Fibroblast of peridontal ligament (primary cell): Measurements from ENCODE around the gene FAM72B.
"Not testable (repeated sequence)": the region's sequence is repeated elsewhere in the genome, so short reads cannot be mapped to it uniquely, and the experiment has no call there.

Experiments
- DNase-seq: peaks from one replicate; pipeline ENCODE4 v3.0.0-alpha.2; 2010; ENCODE audit errors: extremely low read depth

Gene FAM72B

DNA sequence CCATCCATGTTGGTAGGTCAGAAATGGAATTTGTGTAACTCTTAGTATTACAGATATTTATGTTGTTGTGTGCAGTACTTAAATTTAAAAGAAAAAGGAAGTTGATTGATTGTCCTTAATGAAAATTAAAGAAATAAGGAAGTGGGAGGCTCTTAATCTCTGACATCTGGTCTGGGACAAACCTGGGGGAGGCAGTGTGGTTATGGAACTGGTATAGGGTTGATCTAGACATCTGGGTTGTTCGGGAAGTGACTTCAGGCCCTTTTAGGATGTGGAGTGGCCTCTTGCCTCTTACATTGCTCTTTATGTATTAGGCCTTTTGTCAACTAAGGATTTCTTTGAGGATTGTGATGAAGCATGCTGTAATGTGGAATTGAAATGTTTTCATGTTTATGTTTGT lies 16.1 kb upstream of the FAM72B start:
- DNase-seq, result not testable (repeated sequence)

- not testable (repeated sequence) for DNase-seq
Measured at GRCh38 chr1:121199763-121200162, 15.6 kb upstream of the FAM72B start.

GRCh38 chr1:121197095-121197882 lies 13.1 kb upstream of the FAM72B start:
- DNase-seq, result not testable (repeated sequence)

GRCh38 chr1:121192512-121192911 lies 8.4 kb upstream of the FAM72B start:
- DNase-seq, result not testable (repeated sequence)

DNA sequence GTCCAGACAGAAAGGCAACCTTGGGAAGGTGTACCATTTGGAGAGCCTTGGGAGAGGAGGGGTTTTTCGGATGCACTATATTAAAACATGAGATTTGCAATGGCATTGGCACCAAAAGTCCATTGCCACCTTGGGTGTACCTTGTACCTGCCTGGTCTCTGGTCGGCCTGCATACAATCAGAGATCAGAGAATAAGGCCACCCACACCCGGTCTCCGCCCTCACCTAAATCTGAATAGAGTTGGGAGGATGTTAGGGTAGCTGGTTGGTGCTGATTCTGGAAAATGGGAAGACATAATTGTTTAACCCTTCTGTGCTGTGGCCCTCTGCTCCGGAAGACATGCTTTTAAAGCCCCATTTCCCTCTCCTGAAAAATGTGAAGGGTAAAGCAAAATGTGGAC lies 3.8 kb upstream of the FAM72B start:
- DNase-seq, result not testable (repeated sequence)

GRCh38 chr1:121186191-121186590 lies 2.1 kb upstream of the FAM72B start:
- DNase-seq, result not testable (repeated sequence)

DNA sequence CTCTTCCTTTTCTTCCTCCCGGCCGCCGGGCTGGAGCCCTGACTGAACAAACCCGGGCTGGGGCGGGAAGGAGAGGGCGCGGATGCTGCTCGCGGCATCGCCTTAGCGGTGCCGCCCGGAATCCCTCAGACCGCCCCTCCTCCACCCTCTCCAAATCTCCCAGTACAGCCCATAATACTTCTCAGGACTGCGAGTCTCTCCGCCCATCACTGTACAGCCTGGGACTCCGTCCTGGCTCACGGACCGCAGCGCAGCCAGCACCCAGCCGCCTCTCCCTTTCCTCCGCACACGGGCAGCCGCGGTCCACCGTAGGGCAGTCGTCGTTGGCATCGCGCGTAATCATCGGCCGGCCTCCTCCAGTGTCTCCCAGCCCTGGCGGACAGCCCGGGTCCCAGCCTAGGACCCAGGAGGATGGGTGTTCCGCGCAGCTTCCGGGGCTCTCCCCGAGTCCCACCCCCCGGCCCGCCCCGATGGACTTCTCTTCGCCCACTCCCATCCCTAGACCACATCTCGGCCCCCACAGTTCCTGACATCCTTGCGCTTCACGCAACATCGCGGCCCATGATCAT lies 1.1 kb upstream of the FAM72B start:
- DNase-seq, result not testable (repeated sequence)

DNA sequence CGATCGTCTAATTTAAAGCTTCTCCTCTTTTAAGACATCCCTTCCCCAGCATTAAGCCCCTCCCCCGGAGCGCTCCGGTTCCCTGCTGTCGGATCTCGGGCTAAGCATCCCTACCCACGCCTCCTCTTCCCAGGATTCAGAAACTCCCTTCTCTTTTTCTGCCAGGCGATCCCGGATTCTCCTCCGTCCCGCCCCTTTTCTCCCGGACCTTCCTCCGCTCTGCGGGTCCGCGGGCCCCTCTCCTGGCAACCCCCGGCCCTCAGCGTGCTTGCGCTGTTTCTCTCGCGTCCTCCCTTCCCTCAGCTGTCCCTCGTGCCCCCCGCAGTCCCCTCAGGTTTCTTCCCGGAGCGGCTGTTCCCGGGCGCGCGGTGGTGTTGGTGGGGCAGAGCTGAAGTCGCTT lies 273 bp downstream of the FAM72B start:
- DNase-seq, result not testable (repeated sequence)

- not testable (repeated sequence) for DNase-seq
Measured at GRCh38 chr1:121178197-121178596, 5.9 kb downstream of the FAM72B start.

DNA sequence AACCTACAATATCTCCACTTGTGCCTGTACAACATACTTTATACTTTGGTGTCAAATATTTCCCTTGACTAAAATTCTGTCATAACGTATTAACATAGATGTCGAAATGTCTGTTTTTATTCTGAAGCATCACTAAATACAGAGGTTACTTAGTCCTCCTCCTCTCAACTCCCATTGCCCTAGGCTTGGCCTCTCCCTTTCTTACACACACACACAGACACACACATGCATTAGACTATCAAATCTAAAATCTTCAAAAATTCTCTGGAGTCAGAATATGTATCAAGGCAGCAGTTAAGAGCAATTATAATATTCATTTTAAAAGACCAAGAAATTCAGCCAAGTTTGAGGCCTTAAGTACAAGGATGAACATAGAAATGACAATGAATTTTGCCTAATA lies 7.5 kb downstream of the FAM72B start:
- not testable (repeated sequence) for DNase-seq

DNA sequence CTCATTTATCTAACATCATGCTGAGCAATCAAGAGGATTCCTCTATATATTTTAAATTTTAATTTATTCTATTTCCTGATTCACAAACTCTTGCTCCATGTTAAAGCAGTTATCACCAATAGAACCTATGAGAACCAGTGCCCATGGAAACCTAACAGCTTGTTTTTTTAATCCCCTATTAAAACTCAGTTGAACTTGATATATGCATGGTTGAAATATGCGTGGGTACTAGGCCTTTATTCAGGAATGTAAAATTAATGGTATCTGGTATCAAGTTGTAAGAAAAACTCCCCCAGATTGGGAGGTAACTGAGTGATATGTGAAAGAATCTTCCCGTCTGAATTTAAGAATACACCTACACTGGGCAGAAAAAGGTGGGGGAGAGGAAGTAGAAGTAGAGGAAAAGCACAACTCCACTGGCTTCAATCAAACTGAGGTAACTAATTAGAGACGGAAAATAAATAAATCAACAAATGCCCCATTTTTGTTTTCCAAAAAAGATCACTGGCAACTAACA lies 15.9 kb downstream of the FAM72B start:
- DNase-seq, result not testable (repeated sequence)

DNA sequence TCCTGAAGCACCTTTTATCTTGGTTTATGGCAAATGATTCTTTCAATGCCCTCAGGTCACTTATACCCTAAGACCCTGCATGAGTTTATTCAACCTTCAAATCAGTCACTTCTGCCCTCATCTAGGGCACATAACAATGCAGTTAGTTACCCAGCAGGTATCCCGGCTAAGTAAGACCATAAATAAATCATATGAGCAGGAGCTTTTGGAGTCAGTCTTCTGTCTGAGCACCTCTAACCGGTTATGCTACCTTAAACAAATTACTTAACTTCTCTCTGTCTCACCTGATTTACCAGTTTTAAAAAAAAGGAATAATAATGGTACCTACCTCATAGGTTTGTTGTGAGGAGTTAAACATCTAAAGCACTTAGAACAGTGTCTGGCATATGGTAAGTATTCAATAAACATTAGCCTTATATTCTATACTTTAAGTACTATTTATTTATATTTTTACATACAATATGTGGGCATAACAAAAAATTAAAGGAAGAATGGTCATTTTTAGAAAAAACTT lies 16.9 kb downstream of the FAM72B start:
- DNase-seq, result not testable (repeated sequence)

GRCh38 chr1:121165296-121165695 lies 18.8 kb downstream of the FAM72B start:
- DNase-seq, result not testable (repeated sequence)

DNA sequence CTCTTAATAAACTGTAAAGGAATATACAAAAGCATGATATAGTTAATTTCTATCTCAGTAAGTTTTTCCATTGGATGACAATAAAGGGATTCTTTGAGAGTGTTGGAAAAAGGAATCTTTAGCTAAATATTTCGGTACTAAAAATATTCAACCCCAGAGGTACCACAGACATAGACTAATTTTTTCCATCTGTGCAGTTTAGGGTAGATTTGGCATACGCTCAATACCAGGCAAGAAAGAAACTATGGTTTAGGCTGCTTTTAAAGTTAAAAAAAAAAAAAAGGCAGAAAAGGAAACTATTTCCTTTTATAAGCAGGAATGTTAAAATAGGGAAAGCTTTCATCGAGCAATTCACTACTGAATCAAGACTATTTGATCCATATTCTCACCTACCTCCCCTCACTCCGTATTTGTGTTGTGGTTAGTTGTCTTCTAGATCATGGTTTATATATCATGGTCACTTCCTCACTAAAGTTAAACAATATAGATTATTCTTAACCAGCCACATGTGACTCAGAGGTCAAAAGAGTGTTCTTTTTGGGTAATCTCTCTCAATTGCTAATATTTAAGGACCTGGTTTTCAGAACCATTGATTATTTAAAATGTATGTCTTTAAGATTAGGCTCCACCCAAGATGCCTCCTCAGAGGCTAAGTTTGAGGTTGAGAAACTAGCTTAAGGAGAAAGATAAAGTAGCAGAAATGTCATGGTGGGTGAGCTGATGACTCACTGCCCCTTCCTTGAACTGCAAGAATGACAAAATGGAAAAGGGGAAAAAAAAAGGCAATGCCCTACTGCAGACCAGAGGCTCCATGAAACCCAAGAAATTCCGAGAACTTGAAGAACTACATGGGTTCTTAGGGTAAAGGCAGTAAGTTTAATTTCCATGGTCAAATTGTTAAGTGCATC lies 20.0 kb downstream of the FAM72B start:
- DNase-seq, result not testable (repeated sequence)

DNA sequence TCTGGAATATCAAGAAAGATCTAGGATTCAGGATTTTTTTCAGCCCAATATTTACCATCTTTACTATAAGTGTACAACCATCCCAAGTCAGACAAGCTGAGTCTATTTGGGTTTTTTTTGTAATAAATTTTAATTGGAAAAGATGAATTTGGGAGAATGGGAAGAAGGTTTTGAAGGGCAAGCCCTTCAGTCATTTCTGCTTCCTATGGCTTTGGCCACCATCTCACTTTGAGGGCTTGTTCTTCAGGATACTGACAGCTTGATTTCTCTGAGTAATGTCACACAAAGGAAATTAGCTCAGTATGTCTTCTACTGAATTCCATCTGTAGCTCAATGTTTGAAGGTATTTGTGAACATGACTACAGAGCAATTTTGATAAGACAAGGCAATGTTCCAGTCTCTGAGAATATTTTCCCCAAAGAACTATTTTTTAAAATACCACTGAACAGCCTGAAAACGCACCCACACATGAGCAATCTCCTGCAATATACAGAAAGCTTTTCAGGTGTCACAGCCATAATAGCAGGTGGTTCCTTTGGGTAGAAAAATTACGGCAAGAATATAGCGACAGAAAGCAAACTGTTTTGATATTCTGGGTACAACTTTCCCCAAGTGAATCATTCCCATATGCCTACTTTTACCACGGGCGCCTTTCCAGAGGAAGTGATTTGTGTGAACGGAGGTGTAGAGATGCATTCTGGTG lies 22.8 kb downstream of the FAM72B start:
- DNase-seq, result not testable (repeated sequence)

DNA sequence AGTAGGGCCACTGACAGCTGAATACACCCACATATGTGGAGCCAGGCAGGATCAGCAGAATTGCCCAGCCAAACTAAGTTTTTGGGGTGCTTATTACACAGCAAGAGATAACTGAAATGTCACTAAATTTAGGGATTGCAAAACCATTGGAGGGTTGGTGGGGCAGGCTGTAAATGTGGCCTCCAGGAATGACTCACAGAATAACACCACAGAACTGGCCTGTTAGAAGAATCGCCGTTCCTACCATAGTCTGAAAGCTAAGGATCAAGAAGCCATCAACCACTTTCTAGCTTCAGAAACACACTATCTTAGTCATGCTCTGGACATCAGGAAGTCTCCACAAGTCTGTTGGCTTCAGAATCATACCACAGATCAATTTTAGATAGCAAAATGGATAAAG lies 24.0 kb downstream of the FAM72B start:
- DNase-seq, result not testable (repeated sequence)

GRCh38 chr1:121157609-121158008 lies 26.5 kb downstream of the FAM72B start:
- not testable (repeated sequence) for DNase-seq

GRCh38 chr1:121156958-121157603 lies 27.1 kb downstream of the FAM72B start:
- DNase-seq, result not testable (repeated sequence)

GRCh38 chr1:121155671-121156358 lies 28.3 kb downstream of the FAM72B start:
- DNase-seq, result not testable (repeated sequence)

DNA sequence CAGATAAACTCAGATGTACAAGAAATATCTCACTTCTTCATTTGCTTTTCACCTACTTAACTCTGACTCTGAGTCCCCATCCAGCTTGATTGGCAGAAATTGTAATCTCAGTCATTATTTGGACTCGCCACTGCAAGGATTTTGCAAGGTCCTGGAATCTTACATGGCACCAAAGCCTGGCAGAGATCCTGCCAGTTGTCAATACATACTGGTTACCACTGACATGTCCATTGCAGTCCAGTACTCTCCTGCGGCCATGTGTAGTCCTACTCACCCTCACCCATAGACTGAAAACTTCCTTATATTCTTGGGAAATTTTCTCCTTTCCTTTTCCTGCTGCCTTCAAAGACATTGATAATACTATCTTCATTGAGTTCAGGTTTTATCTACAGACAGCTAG lies 29.3 kb downstream of the FAM72B start:
- not testable (repeated sequence) for DNase-seq
